K562 (cell line): ENCODE results near the gene GJA5. TPM values are rescaled to one million over a fixed set of nuclear protein-coding genes. Genes with fewer than 3 reads are reported as not detected.

Experiments
- ATAC-seq: fragments of 200-7000 bp; cut with Tn5 transposase; 3 replicates; pipeline ENCODE4 v1.9.1; 2020; ENCODE audit warnings: moderate library complexity
- BruUV-seq: library from RNA; stranded (reverse); fragments of 400-500 nt; replicated peaks from 2 replicates; lab custom pipeline; 2021; lab: Mats Ljungman, UMichigan
- CTCF ChIA-PET: fragments of 300-600 bp; formaldehyde crosslinking; extraction: SDS; loops from one replicate; lab custom pipeline; 2021; ENCODE audit warnings: low intra/inter-chr PET ratio; lab: Yijun Ruan, JAX
- POLR2A ChIA-PET: fragments of 300-600, 350-650 bp; sonication (Branson Sonifier 250); formaldehyde crosslinking; extraction: SDS; loops from one replicate; lab custom pipeline; 2021; ENCODE audit warnings: antibody characterized with exemption, inconsistent platforms; lab: Yijun Ruan, JAX
- DNase-seq, 4 experiments: peaks; one replicate each; pipeline versions ENCODE4 v3.0.0 to v3.0.0-alpha.2; 2011 to 2018; ENCODE audit warnings: low spot score in 3 of 4, mixed read lengths in 3 of 4; ENCODE audit errors: extremely low read depth in 1 of 4
- FAIRE-seq: peaks from 2 replicates; lab custom pipeline; 2011; peaks lifted over from hg19 to GRCh38; lab: Jason Lieb, UNC
- H2AFZ ChIP-seq: 2 replicates; pipeline ENCODE4 v1.6.0; 2011; ENCODE audit warnings: low read depth, low read length, control low read depth, inconsistent platforms
- H3K27ac ChIP-seq: fragments of 200-600 bp; 3 replicates; pipeline ENCODE4 v1.8.0; 2011; ENCODE audit warnings: low read depth, mild to moderate bottlenecking, control low read depth, inconsistent platforms, low read length, moderate library complexity, mixed read lengths; ENCODE audit errors: extremely low read depth
- H3K27me3 ChIP-seq, 2 experiments: fragments of 300-600 bp in 1 of 2; 2 replicates in 1 of 2; 3 replicates in 1 of 2; pipeline versions ENCODE4 v1.6.0 to v1.8.0; 2011; ENCODE audit warnings: inconsistent platforms in 2 of 2, low read length in 2 of 2, mild to moderate bottlenecking in 1 of 2, mixed read lengths in 1 of 2, moderate library complexity in 1 of 2; ENCODE audit not compliant: control insufficient read depth in 2 of 2, insufficient read depth in 2 of 2
- H3K36me3 ChIP-seq: fragments of 300-600 bp; 3 replicates; pipeline ENCODE4 v1.8.0; 2011; ENCODE audit warnings: mild to moderate bottlenecking, low read length, inconsistent platforms; ENCODE audit not compliant: control insufficient read depth, insufficient read depth
- H3K4me1 ChIP-seq, 2 experiments: fragments of 200-600 bp in 1 of 2; replicated peaks in 1 of 2; 2 replicates in 1 of 2; 3 replicates in 1 of 2; pipeline versions ENCODE4 v1.5.1 to v1.8.0; 2011; ENCODE audit warnings: inconsistent platforms in 2 of 2, low read length in 2 of 2, mild to moderate bottlenecking in 1 of 2, mixed read lengths in 1 of 2, moderate library complexity in 1 of 2; ENCODE audit not compliant: control insufficient read depth in 2 of 2, insufficient read depth in 2 of 2
- H3K4me2 ChIP-seq: 2 replicates; pipeline ENCODE4 v1.6.1; 2011; ENCODE audit warnings: low read length, control low read depth, inconsistent platforms, mixed read lengths; ENCODE audit not compliant: insufficient read depth
- H3K4me3 ChIP-seq: fragments of 200-600 bp; sonication (generic), shearing (Covaris generic); 2 replicates; pipeline ENCODE4 v1.5.1; 2016; ENCODE audit warnings: control low read depth, inconsistent platforms
- H3K79me2 ChIP-seq: fragments of 200-600 bp; 3 replicates; pipeline ENCODE4 v1.8.0; 2011; ENCODE audit warnings: low read length, inconsistent platforms; ENCODE audit not compliant: control insufficient read depth, insufficient read depth
- H3K9ac ChIP-seq, 2 experiments: 2 replicates each; pipeline versions ENCODE4 v1.6.0 to v1.6.1; 2011; ENCODE audit warnings: low read depth in 2 of 2, low read length in 2 of 2, control low read depth in 1 of 2, inconsistent platforms in 1 of 2, mild to moderate bottlenecking in 1 of 2, mixed read lengths in 1 of 2; ENCODE audit not compliant: insufficient read depth in 1 of 2
- H3K9me1 ChIP-seq: one replicate; pipeline ENCODE4 v1.6.0; 2011; ENCODE audit warnings: inconsistent platforms, mild to moderate bottlenecking, low read length, moderate library complexity; ENCODE audit not compliant: control insufficient read depth, insufficient read depth
- H3K9me3 ChIP-seq: replicated peaks from 2 replicates; pipeline ENCODE4 v1.5.1; 2011; ENCODE audit warnings: low read depth, low read length, inconsistent platforms; ENCODE audit not compliant: control insufficient read depth, insufficient read depth
- H4K20me1 ChIP-seq: replicated peaks from 2 replicates; pipeline ENCODE4 v1.6.1; 2011; ENCODE audit warnings: low read length, inconsistent platforms, mixed read lengths; ENCODE audit not compliant: control insufficient read depth, insufficient read depth
- HNRNPUL1 ChIP-seq: fragments of 200-400 bp; formaldehyde crosslinking; IDR thresholded peaks from 2 replicates; pipeline ENCODE4 v1.6.1; 2017; ENCODE audit warnings: low read length
- KDM2B ChIP-seq: fragments of 250-450 bp; sonication (Bioruptor Pico); IDR thresholded peaks from 2 replicates; pipeline ENCODE4 v1.8.0; 2021; ENCODE audit warnings: mild to moderate bottlenecking, moderate library complexity
- SMARCC2 ChIP-seq: fragments of 450-650 bp; IDR thresholded peaks from 2 replicates; pipeline ENCODE4 v1.6.1; 2017; ENCODE audit warnings: antibody characterized with exemption, moderate library complexity, mild to moderate bottlenecking, low read depth
- SMC3 ChIP-seq: conservative IDR thresholded peaks from 2 replicates; pipeline ENCODE4 v1.6.1; 2011; ENCODE audit warnings: low read depth, low read length, improper control_type of control experiment; ENCODE audit not compliant: insufficient read depth
- SREBF2 ChIP-seq: sonication (generic); formaldehyde crosslinking; IDR thresholded peaks from 2 replicates; pipeline ENCODE4 v1.4.0; 2020; ENCODE audit warnings: mild to moderate bottlenecking, missing genetic modification reagents
- WGBS: fragments of 100-300 bp; shearing (Covaris generic); methylation state at CpG from one replicate; pipeline ENCODE4 v1.1.6; 2016; ENCODE audit warnings: low coverage, mixed read lengths; ENCODE audit not compliant: insufficient coverage; ENCODE audit errors: missing lambda C conversion rate; 5-methylcytosine and 5-hydroxymethylcytosine counted together
- in situ Hi-C: fragments of 300-500 bp; cut with MboI; formaldehyde crosslinking; loops from 4 replicates; pipeline ENCODE4 v1.15.0; 2018; ENCODE audit warnings: inconsistent platforms, mixed read lengths
- intact Hi-C: fragments of 100-400 bp; cut with micrococcal nuclease; formaldehyde crosslinking; loops from 2 replicates; pipeline ENCODE4 v1.14.2; 2022
- polyA plus RNA-seq, 8 experiments: library from polyadenylated mRNA; depleted of rRNA in 4 of 8; stranded (reverse) in 5 of 8; unstranded in 3 of 8; fragments of >200 nt; fragmentation: Nextera tagmentation in 2 of 8; fragmentation: Illumina TruSeq in 1 of 8; extraction: Ambion mirVana in 2 of 8; extraction: Trizol in 1 of 8; gene quantifications; 2 replicates each; pipeline versions ENCODE4 v1.2.1 to v1.2.3, GENCODE V29; 2011 to 2014; ENCODE audit warnings: inconsistent platforms in 1 of 8, missing spikeins in 1 of 8
- total RNA-seq, 7 experiments: library from RNA; depleted of rRNA in 6 of 7; stranded (reverse); fragments of >200 nt in 6 of 7; fragmentation: Illumina TruSeq in 2 of 7; extraction: Trizol in 2 of 7; gene quantifications; 2 replicates each; pipeline versions ENCODE4 v1.2.1 to v1.2.3, GENCODE V29; 2011 to 2021; ENCODE audit warnings: low replicate concordance in 1 of 7
- TF ChIP-seq, protein P1 (sequence below): fragments of 450-650 bp; formaldehyde crosslinking; IDR thresholded peaks from 2 replicates; pipeline ENCODE4 v1.4.0; 2020; ENCODE audit warnings: mild to moderate bottlenecking, moderate library complexity

Gene GJA5
- total and polyA plus RNA-seq, 9 of the 15 experiments (the other 6 are each of a cell fraction or from before 2014, with no cell fraction given): 0.07 TPM; not detected in 7

DNA sequence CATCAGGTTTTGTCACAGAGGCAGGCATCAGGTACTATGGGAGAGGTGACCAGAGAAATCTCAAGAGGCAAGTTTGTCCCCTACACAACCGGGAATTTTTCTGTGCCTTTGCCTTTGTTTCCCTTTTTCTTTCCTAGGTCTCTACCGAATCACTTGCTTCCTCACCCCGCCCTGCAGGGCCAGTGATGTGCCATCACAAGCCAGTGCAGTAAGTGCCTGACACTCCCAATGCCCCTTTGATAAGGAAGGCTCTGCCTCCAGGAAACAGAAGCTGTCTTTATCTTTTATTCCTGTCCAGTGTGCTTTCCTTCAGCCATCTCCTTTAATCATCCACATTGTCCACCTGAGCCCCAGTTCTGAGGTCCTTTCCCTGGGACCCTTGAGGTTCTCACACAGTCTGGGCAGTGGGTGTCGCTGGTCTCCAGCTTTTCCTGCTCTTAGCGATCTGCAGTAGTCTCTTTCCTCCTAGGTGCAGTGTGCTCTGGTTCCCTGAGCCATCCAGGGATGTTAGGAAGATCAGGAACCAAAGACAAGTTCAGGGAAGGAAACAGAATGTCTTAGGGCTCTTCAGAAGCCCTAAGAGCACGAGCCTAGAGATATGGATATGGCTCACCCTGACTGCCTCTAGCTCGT is 36.6 kb downstream of the GJA5 start (continued):
- TF ChIP-seq, protein P1, sequence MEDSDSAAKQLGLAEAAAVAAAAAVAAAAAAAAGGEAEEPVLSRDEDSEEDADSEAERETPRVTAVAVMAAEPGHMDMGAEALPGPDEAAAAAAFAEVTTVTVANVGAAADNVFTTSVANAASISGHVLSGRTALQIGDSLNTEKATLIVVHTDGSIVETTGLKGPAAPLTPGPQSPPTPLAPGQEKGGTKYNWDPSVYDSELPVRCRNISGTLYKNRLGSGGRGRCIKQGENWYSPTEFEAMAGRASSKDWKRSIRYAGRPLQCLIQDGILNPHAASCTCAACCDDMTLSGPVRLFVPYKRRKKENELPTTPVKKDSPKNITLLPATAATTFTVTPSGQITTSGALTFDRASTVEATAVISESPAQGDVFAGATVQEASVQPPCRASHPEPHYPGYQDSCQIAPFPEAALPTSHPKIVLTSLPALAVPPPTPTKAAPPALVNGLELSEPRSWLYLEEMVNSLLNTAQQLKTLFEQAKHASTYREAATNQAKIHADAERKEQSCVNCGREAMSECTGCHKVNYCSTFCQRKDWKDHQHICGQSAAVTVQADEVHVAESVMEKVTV (CRISPR knock-in tag): peak; percentile 77
- TF ChIP-seq SMC3 (peak; percentile 44; the same call in 1 of the 2 replicates), KDM2B (CRISPR knock-in tag) (no peak)

- intact Hi-C loops (no loop called here), in situ Hi-C loops (loop anchor here (10.0 kb wide), 1 partner anchor 163 kb away; no protein-coding TSS in a partner anchor)
- DNase-seq (peak in 3 of 4 experiments; percentile 9 to 24 (median 23)), FAIRE-seq (no peak), ATAC-seq (peak; percentile 46; the same call in 2 of the 3 replicates)
- Histone ChIP-seq H3K9ac (no peak overlapping the region), H3K9me1 (no peaks in the 10 kb centered on the region), H3K79me2 (no peaks in the 10 kb centered on the region), H3K4me1 (no peaks in the 10 kb centered on the region), H2AFZ (no peak overlapping the region), H4K20me1 (peaks cover 6% of the 10 kb centered on the region; the same call in 1 of the 2 replicates), H3K27me3 (peaks cover 0 to 37% of the 10 kb centered on the region in 2 experiments; a peak in 4 of 5 replicates), H3K4me3 (no peak overlapping the region), H3K4me2 (no peak overlapping the region), H3K27ac (no peak overlapping the region), H3K36me3 (no peaks in the 10 kb centered on the region), H3K9me3 (no peaks in the 10 kb centered on the region)
- WGBS: 0% methylated on average over 2 of the region's 2 CpGs
- ChIA-PET POLR2A (interaction anchor here (0.8 kb wide), 1 partner anchor 388 kb away, joined by 3 read pairs; no protein-coding TSS in a partner anchor), CTCF (no interaction called here)
- BruUV-seq: no TSS peak
- TF ChIP-seq SREBF2: no peak
- no peak for TF ChIP-seq SMARCC2
- TF ChIP-seq HNRNPUL1: no peak
Observed at GRCh38 chr1:147722124-147722523, 38.3 kb downstream of the GJA5 start.
